PFSK-1 (cell line): ENCODE results near the gene SLC25A42.

Experiments used
- FOXP2 ChIP-seq: optimal IDR thresholded peaks from 2 replicates; pipeline ENCODE3; 2011; ENCODE audit warnings: borderline replicate concordance, control low read depth, inconsistent platforms; ENCODE audit not compliant: insufficient read depth; ENCODE audit errors: extremely low read length, extremely low read depth
- POLR2AphosphoS5 ChIP-seq: IDR thresholded peaks from 2 replicates; pipeline ENCODE4 v1.6.1; 2012; ENCODE audit warnings: low read depth, mild to moderate bottlenecking, control low read depth, low read length, moderate library complexity
- SIN3A ChIP-seq: IDR thresholded peaks from 2 replicates; pipeline ENCODE4 v1.6.1; 2012; ENCODE audit warnings: mild to moderate bottlenecking, low read length, moderate library complexity, borderline replicate concordance; ENCODE audit not compliant: insufficient read depth
- TAF1 ChIP-seq: IDR thresholded peaks from 2 replicates; pipeline ENCODE4 v1.6.1; 2012; ENCODE audit warnings: low read length, control low read depth, borderline replicate concordance; ENCODE audit not compliant: insufficient read depth
- TF ChIP-seq, protein P1 (sequence below), 2 experiments: IDR thresholded peaks; 2 replicates each; pipeline versions ENCODE4 v1.6.1 to v1.8.0; 2011 to 2012; ENCODE audit warnings: low read depth in 2 of 2, low read length in 2 of 2, control low read depth in 1 of 2, inconsistent platforms in 1 of 2, mild to moderate bottlenecking in 1 of 2, moderate library complexity in 1 of 2; ENCODE audit not compliant: insufficient read depth in 1 of 2

SLC25A42 gene

DNA sequence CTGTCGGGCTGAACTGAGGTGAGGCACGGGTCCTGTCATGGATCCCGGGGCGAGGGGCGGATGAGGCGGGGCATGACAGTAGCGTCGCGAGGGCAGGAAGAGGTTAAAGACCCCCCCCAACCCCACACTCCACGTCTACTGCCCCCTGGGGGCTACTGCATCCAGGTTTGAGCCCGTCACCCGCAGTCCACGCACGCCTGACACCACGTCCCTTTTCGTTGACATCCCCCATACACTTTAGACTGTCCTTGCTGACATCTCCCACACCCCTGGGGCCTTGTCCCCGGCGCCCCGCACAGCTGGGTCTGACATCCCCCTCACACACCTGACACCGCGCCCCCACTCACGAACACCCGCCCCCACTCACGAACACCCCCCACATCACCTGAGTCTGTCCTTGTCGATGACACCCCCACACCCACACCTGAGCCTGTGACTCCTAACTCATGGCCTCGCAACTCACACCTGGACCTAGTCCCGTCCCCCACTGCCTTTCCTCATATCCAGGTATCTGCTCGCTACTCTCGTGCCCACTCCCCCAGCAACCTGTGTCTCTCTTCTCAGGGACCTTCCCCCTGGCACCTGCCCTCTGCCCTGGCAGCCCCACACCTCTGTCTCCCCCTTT lies 416 bp downstream of the SLC25A42 start:
- TF ChIP-seq FOXP2 (peak; percentile 1), SIN3A (no peak), TAF1 (no peak)
- TF ChIP-seq, protein P1, sequence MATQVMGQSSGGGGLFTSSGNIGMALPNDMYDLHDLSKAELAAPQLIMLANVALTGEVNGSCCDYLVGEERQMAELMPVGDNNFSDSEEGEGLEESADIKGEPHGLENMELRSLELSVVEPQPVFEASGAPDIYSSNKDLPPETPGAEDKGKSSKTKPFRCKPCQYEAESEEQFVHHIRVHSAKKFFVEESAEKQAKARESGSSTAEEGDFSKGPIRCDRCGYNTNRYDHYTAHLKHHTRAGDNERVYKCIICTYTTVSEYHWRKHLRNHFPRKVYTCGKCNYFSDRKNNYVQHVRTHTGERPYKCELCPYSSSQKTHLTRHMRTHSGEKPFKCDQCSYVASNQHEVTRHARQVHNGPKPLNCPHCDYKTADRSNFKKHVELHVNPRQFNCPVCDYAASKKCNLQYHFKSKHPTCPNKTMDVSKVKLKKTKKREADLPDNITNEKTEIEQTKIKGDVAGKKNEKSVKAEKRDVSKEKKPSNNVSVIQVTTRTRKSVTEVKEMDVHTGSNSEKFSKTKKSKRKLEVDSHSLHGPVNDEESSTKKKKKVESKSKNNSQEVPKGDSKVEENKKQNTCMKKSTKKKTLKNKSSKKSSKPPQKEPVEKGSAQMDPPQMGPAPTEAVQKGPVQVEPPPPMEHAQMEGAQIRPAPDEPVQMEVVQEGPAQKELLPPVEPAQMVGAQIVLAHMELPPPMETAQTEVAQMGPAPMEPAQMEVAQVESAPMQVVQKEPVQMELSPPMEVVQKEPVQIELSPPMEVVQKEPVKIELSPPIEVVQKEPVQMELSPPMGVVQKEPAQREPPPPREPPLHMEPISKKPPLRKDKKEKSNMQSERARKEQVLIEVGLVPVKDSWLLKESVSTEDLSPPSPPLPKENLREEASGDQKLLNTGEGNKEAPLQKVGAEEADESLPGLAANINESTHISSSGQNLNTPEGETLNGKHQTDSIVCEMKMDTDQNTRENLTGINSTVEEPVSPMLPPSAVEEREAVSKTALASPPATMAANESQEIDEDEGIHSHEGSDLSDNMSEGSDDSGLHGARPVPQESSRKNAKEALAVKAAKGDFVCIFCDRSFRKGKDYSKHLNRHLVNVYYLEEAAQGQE (IDR thresholded peaks at IDR 0.05; ENCODE audit: insufficient read depth in 1 of 2, low read depth in 2 of 2, low read length in 2 of 2) = no peak

DNA sequence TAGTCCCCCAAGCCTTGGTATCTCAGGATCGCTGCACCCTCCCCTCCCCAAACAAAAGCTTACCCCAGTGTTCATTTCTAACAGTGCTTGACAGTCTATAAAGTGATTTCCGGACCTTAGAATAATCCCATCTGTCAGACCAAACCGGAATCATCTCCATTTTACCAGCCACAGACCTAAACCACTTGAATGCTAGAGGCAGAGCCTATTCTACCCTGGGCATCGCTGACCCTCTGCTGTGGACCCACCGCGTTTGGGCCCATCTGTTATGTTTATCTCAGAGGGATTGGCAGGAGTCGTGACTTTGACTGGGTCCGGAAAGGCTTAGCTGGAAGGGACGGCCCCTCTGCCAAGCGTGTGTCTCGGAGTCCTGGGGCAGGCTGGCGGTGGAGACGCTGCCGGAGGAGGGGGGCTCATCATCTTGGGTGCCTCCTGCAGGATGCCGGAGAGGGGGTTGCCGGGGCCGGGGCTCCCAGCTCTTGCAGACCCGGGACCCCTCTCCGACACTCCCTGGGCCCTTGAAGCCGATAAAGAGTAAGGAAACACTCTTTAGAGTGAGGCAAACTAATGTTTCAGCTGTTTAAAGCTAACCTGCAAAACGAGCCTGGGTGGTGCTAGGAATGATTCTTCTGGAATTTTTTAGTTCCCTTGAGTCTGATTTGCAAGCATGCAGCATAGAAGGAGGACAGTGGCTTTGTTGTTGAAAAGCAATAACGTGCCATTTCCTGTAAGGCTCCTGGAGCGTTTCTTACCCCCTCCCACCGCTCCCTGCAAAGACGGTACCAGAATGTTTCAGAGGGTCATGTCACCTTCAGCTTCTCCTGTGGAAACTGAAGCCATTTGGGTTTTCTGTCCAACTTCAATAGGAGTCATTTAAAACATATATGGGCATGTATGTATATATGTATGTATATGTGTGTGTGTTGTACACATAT lies 1.3 kb downstream of the SLC25A42 start:
- TF ChIP-seq FOXP2 (no peak), POLR2AphosphoS5 (no peak), TAF1 (no peak), SIN3A (no peak)
- TF ChIP-seq, protein P1 (IDR thresholded peaks at IDR 0.05; ENCODE audit: insufficient read depth in 1 of 2, low read depth in 2 of 2, low read length in 2 of 2) = no peak

DNA sequence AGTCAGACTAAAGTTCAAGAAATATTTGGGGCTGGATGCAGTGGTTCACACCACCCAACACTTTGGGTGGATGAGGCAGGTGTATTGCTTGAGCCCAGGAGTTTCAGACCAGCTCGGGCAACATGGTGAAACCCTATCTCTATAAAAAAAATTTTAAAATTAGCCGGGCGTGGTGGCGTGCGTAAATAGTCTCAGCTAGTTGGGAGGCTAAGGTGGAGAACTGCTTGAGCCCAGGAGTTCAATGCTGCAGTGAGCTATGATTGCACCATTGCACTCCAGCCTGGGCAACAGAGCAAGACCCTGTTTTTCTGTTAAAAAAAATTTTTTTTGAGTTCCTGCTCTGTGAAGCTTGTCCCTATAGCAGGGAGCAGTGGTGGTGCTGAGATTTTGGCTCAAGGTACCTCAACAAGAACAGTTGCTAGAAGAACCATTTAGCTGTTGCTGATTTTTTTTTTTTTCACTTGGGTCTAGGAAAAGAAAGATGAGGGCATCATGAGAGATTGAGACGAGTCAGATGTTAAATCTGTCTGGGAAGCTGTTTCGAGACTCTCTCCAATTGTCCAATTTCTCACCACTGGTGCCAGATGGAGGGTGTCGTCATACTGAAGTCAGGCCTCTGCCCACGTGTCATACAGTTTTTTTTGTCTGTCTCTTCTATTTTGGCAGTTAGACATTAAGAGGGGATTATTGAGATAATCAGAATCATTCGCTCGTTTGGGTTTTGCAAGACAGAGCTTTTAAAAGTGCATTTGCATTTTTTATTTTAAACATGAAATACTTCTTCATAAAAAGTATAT lies 3.7 kb downstream of the SLC25A42 start:
- TF ChIP-seq SIN3A (no peak), FOXP2 (no peak), TAF1 (no peak), POLR2AphosphoS5 (no peak)
- TF ChIP-seq, protein P1 (IDR thresholded peaks at IDR 0.05; ENCODE audit: insufficient read depth in 1 of 2, low read depth in 2 of 2, low read length in 2 of 2) = no peak

DNA sequence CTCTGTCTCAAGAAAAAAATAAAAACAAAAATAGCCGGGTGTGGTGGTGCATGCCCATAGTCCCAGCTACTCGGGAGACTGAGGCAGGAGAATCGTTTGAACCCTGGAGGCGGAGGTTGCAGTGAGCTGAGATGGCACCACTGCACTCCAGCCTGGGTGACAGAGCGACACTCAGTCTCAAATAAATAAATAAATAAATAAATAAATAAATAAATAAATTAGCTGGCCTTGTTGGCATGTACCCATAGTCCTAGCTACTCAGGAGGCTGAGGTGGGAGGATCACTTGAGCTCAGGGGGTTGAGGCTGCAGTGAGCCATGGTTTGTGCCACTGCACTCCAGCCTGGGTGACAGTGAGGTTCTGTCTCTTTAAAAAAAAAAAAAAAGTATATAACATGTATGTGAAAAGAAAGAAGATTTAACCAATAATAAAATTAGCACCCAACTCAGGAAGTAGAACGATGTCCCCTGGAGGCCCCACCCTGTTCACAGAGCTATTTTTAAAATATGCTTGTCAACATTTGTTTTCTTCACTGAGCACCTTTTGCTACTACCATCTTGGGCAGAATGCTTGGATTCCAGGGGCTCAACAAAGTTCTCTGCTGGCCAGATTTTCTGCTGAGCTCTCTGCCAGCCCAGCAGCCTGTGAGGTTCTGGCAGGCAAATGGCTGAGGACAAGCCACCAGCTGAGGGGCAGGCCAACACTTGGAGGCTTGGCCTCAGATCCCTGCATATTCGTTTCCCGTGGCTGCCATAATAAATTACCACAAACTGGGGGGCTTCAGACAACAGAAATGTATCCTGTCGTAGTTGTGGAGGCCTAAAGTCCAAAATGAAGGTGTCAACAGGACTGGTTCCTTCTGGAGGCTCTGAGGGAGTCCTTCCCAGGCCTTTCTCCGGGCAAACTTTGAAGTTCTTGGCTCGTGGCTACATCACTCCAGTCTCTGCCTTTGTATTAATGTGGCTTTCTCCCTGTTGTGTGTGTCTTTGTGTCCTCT lies 5.2 kb downstream of the SLC25A42 start:
- TF ChIP-seq TAF1 = no peak
- TF ChIP-seq SIN3A = no peak
- TF ChIP-seq, protein P1 (IDR thresholded peaks at IDR 0.05; ENCODE audit: insufficient read depth in 1 of 2, low read depth in 2 of 2, low read length in 2 of 2) = no peak
- TF ChIP-seq POLR2AphosphoS5 = no peak
- TF ChIP-seq FOXP2 = no peak
